ENCODE data around the gene PLOD3.

DNA sequence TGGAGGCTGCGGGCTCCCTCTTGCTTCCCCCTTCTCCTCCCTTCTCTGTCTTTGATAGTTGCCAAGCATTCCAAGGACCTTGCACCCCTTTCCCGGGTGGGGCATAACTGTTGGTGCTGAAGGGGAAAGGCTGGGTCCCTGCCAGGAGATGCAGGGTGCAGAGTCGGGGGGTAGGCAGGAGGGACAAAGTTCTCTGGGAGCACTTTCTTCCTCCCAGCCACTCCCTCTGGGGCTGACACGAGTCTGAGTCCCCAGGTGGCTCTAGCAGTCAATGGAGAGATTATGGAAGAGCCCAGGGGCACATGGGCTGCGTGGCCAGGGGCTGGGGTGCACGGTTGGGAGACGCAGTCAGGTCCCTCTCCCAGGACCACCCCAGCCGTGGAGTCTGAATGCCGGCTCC is 18.1 kb upstream of the PLOD3 start:
- TF ChIP-seq, protein P1, sequence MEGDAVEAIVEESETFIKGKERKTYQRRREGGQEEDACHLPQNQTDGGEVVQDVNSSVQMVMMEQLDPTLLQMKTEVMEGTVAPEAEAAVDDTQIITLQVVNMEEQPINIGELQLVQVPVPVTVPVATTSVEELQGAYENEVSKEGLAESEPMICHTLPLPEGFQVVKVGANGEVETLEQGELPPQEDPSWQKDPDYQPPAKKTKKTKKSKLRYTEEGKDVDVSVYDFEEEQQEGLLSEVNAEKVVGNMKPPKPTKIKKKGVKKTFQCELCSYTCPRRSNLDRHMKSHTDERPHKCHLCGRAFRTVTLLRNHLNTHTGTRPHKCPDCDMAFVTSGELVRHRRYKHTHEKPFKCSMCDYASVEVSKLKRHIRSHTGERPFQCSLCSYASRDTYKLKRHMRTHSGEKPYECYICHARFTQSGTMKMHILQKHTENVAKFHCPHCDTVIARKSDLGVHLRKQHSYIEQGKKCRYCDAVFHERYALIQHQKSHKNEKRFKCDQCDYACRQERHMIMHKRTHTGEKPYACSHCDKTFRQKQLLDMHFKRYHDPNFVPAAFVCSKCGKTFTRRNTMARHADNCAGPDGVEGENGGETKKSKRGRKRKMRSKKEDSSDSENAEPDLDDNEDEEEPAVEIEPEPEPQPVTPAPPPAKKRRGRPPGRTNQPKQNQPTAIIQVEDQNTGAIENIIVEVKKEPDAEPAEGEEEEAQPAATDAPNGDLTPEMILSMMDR (IDR thresholded peaks at IDR 0.05), result no peak
- TF ChIP-seq, protein P2, sequence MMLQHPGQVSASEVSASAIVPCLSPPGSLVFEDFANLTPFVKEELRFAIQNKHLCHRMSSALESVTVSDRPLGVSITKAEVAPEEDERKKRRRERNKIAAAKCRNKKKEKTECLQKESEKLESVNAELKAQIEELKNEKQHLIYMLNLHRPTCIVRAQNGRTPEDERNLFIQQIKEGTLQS (CRISPR knock-in tag; conservative IDR thresholded peaks at IDR 0.05), result no peak
- TF ChIP-seq, protein P3, sequence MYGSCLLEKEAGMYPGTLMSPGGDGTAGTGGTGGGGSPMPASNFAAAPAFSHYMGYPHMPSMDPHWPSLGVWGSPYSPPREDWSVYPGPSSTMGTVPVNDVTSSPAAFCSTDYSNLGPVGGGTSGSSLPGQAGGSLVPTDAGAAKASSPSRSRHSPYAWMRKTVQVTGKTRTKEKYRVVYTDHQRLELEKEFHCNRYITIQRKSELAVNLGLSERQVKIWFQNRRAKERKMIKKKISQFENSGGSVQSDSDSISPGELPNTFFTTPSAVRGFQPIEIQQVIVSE (CRISPR knock-in tag; IDR thresholded peaks at IDR 0.05; ENCODE audit: borderline replicate concordance), result no peak
- TF ChIP-seq ELF4 (CRISPR knock-in tag; IDR thresholded peaks at IDR 0.05; ENCODE audit: low read depth) (no peak), TEAD4 (CRISPR knock-in tag; IDR thresholded peaks at IDR 0.05) (no peak), FOXK1 (CRISPR knock-in tag; IDR thresholded peaks at IDR 0.05) (no peak), GABPB1 (CRISPR knock-in tag; IDR thresholded peaks at IDR 0.05) (no peak), CREM (CRISPR knock-in tag; IDR thresholded peaks at IDR 0.05) (no peak), NR2C2 (CRISPR knock-in tag; IDR thresholded peaks at IDR 0.05) (no peak), OVOL2 (CRISPR knock-in tag; IDR thresholded peaks at IDR 0.05; ENCODE audit: borderline replicate concordance) (no peak), ESRRA (CRISPR knock-in tag; IDR thresholded peaks at IDR 0.05; ENCODE audit: borderline replicate concordance) (no peak)
- TF ChIP-seq, protein P4, sequence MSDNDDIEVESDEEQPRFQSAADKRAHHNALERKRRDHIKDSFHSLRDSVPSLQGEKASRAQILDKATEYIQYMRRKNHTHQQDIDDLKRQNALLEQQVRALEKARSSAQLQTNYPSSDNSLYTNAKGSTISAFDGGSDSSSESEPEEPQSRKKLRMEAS (CRISPR knock-in tag; IDR thresholded peaks at IDR 0.05), result no peak
- TF ChIP-seq, protein P5, sequence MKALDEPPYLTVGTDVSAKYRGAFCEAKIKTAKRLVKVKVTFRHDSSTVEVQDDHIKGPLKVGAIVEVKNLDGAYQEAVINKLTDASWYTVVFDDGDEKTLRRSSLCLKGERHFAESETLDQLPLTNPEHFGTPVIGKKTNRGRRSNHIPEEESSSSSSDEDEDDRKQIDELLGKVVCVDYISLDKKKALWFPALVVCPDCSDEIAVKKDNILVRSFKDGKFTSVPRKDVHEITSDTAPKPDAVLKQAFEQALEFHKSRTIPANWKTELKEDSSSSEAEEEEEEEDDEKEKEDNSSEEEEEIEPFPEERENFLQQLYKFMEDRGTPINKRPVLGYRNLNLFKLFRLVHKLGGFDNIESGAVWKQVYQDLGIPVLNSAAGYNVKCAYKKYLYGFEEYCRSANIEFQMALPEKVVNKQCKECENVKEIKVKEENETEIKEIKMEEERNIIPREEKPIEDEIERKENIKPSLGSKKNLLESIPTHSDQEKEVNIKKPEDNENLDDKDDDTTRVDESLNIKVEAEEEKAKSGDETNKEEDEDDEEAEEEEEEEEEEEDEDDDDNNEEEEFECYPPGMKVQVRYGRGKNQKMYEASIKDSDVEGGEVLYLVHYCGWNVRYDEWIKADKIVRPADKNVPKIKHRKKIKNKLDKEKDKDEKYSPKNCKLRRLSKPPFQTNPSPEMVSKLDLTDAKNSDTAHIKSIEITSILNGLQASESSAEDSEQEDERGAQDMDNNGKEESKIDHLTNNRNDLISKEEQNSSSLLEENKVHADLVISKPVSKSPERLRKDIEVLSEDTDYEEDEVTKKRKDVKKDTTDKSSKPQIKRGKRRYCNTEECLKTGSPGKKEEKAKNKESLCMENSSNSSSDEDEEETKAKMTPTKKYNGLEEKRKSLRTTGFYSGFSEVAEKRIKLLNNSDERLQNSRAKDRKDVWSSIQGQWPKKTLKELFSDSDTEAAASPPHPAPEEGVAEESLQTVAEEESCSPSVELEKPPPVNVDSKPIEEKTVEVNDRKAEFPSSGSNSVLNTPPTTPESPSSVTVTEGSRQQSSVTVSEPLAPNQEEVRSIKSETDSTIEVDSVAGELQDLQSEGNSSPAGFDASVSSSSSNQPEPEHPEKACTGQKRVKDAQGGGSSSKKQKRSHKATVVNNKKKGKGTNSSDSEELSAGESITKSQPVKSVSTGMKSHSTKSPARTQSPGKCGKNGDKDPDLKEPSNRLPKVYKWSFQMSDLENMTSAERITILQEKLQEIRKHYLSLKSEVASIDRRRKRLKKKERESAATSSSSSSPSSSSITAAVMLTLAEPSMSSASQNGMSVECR (CRISPR knock-in tag; IDR thresholded peaks at IDR 0.05; ENCODE audit: borderline replicate concordance), result no peak

All from WTC11 (cell line).